Stimulated activated naive B cell treated with anti-CD40 and anti-IgM and Interleukin-4, amounts not matched to agents 10 μg/mL and 1 μg/mL and 100 μg/mL, for 72 hours (primary cell): ENCODE data around the gene GABBR2.
A peak's percentile ranks its signal among the peaks of the same experiment; 100 is the strongest.

Source experiments
- ATAC-seq, 2 donors: fragments of 150-1000 bp; cut with Tn5 transposase; replicated peaks; 2 replicates each; pipeline ENCODE4 v1.10.0; 2021; ENCODE audit warnings: moderate library complexity in 1 of 2
- DNase-seq: peaks from one replicate; pipeline ENCODE4 v3.0.0; 2021
- H3K27ac Mint-ChIP-seq: one replicate; pipeline ENCODE4 v1.8.0; 2022; ENCODE audit warnings: mild to moderate bottlenecking, mixed read lengths
- H3K27me3 Mint-ChIP-seq, 2 donors: one replicate each; pipeline ENCODE4 v1.8.0; 2022; ENCODE audit warnings: mixed read lengths in 2 of 2
- H3K36me3 Mint-ChIP-seq, 2 donors: one replicate each; pipeline ENCODE4 v1.8.0; 2022; ENCODE audit warnings: mixed read lengths in 2 of 2, mild to moderate bottlenecking in 1 of 2
- H3K4me1 Mint-ChIP-seq, 2 donors: one replicate each; pipeline ENCODE4 v1.8.0; 2022; ENCODE audit warnings: mixed read lengths in 2 of 2, mild to moderate bottlenecking in 1 of 2
- H3K4me3 Mint-ChIP-seq, 2 donors: one replicate each; pipeline ENCODE4 v1.8.0; 2022; ENCODE audit warnings: mild to moderate bottlenecking in 2 of 2, mixed read lengths in 2 of 2, moderate library complexity in 1 of 2
- H3K9me3 Mint-ChIP-seq, 2 donors: one replicate each; pipeline ENCODE4 v1.8.0; 2022; ENCODE audit warnings: mixed read lengths in 2 of 2, mild to moderate bottlenecking in 1 of 2

GABBR2 gene

DNA sequence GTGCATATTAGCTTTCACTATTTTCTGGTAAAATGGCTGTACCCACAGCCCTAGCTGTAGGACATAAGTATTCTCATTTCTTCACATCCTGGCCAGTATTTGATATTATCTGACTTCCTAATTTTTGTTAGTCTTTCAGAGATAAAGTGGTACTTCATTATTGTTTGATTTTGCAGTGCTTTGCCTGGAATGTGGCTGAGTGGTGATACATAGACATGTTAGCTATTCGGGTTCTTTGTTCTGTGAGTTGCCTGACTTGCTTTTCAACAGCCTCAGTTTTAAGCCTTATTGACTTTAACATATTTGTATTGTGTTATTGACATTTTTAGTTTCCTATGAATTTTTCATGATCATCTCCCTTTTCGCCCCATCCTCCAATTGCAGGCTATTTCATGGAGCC is 161.1 kb downstream of the GABBR2 start:
- Mint-ChIP-seq H3K4me1 (no peaks in the 10 kb centered on the region), H3K36me3 (no peaks in the 10 kb centered on the region), H3K9me3 (no peaks in the 10 kb centered on the region), H3K4me3 (no peak overlapping the region), H3K27me3 (peaks cover 7 to 10% of the 10 kb centered on the region in 2 donors), H3K27ac (no peak overlapping the region)
- ATAC-seq (no peak), DNase-seq (no peak)

DNA sequence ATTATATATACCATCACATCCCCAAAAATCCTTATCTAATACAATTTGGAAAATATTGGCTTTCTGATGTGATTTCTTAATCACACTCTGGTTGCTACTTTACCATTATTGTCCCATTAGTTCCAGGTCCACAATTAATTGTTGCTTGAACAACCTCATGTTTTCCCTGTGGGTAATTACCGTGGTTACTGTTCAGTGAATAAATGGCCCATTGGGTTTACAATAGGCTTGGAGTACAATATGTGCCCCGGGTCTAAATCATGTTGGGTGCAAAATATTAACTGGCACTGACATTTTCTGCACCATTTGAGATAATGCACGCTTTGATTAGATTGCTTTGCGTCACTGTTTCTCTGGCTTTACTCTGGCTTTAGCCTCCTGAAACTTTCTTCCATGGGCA is 163.7 kb downstream of the GABBR2 start:
- Mint-ChIP-seq H3K27ac (no peak overlapping the region), H3K4me1 (no peaks in the 10 kb centered on the region), H3K4me3 (no peak overlapping the region), H3K36me3 (no peaks in the 10 kb centered on the region), H3K27me3 (peaks cover 3 to 12% of the 10 kb centered on the region in 2 donors), H3K9me3 (no peaks in the 10 kb centered on the region)
- ATAC-seq (no peak), DNase-seq (no peak)

DNA sequence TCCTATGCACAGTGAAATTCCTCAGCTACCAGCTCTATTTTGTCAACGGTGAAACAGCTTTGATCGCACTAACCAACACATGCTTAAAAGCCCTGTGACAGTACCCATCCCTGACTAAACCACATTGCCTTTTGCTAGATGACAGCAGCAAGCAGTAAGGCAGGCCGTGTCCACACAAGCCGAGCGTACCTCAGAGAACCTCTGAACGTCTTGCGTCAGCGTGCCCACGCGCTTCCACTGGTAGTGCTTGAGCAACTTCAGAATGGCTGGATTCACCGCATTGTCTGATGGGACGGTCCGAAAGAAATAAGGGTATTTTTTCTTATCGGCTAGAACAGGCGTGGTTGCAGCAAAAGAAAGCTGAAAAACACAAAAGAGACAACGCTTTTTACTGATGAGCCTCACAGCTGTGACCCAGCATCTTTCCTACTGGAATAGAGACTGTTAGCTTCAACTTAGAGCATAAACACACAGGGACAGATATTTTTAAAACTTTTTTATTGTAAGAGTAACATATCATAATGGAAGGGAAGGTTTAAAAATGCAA is 167.0 kb downstream of the GABBR2 start:
- DNase-seq = no peak
- no peak for ATAC-seq
- no peaks in the 10 kb centered on the region for H3K36me3 Mint-ChIP-seq
- H3K27me3 Mint-ChIP-seq = peaks cover 6 to 12% of the 10 kb centered on the region in 2 donors
- H3K27ac Mint-ChIP-seq = no peak overlapping the region
- no peaks in the 10 kb centered on the region for H3K4me1 Mint-ChIP-seq
- H3K4me3 Mint-ChIP-seq = no peak overlapping the region
- no peaks in the 10 kb centered on the region for H3K9me3 Mint-ChIP-seq

DNA sequence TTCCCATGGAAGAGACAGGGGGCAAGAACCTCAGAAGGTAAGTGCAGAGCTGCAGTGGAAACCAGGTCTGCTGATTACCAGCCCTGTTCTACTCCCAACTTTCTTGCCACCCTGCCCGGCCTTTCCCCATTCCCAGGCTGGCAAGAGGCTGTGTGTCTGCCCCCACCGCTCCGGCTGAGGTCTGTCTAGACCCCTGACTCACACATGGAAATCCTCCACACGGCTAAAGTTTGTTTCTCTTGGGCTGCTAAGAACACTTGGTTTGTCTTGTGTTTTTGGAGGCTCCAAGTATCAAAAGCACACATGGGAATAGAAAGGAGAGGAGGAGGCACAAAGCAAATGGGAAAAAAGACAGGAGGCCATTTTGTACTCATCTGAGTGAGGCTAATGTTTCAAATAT is 168.3 kb downstream of the GABBR2 start:
- Mint-ChIP-seq H3K4me3 (no peak overlapping the region), H3K36me3 (no peaks in the 10 kb centered on the region), H3K4me1 (no peaks in the 10 kb centered on the region), H3K9me3 (no peaks in the 10 kb centered on the region), H3K27ac (no peak overlapping the region), H3K27me3 (peaks cover 12 to 13% of the 10 kb centered on the region in 2 donors)
- no peak for DNase-seq
- ATAC-seq = no peak

DNA sequence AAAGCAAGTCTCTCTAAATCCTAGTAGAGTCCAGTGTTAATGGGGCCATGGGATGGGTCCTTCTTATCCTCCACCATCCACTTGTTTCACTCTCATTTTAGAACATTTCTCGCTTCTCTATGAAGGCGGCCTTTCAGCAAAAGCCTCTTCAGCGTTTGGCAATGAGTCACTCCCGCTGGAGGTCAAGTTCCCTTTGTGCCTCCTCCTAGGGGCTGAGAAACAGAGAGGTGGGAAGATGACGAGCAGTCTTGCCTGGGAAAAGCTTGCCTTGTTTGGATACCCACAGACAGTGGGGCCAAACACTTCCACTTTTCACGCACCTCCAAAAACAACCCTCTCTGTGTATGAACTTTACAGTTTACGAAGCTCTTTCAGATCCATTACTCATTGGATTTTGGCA is 168.8 kb downstream of the GABBR2 start:
- Mint-ChIP-seq H3K36me3 (no peaks in the 10 kb centered on the region), H3K27ac (no peak overlapping the region), H3K9me3 (no peaks in the 10 kb centered on the region), H3K27me3 (peaks cover 12 to 13% of the 10 kb centered on the region in 2 donors), H3K4me1 (no peaks in the 10 kb centered on the region), H3K4me3 (no peak overlapping the region)
- ATAC-seq = no peak
- no peak for DNase-seq

DNA sequence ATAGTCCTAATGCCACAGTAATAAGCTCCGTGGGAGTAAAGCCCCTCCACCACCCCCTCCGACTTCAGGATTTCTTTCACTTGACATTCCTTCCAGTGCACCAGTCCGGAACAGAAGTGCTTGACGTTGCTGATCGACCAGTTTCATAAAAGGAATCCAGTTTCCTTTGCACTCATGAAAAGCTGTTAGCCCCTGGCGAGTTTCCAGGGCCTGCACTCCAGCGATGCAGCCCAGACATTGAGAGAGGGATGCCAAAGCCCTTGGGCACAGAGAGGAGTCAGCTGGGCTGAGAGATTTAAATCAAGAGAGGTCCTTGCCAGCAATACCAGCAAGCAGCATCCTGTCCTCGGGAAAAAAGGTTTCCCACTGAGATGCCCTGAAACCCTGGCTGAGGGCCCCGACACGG is 170.1 kb downstream of the GABBR2 start:
- DNase-seq = no peak
- Mint-ChIP-seq H3K27ac (no peak overlapping the region), H3K36me3 (no peaks in the 10 kb centered on the region), H3K4me3 (no peak overlapping the region), H3K9me3 (no peaks in the 10 kb centered on the region), H3K27me3 (peaks cover 7 to 11% of the 10 kb centered on the region in 2 donors), H3K4me1 (no peaks in the 10 kb centered on the region)
- ATAC-seq = no peak

DNA sequence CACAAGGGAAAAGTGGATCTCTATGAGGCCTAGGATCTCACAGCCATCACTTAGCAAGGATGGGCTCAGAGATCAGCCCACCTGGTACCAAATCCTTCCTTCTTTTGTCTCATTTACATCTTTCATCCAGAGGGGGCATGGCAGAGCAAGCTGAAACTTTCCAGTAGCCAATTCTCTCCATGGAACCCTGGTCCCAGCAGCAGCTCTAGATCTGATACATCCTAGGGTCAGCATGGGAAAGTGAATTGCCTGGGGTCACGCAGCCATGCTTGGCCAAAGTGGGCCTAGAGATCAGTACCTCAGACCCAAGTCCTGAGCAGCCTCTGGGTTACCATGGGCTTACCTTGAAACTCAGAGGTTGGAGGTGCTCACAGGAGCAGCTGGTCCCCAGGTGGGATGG is 170.5 kb downstream of the GABBR2 start:
- H3K27ac Mint-ChIP-seq = no peak overlapping the region
- DNase-seq (no peak), ATAC-seq (no peak)
- no peaks in the 10 kb centered on the region for H3K9me3 Mint-ChIP-seq
- H3K36me3 Mint-ChIP-seq = no peaks in the 10 kb centered on the region
- H3K27me3 Mint-ChIP-seq = peaks cover 11 to 14% of the 10 kb centered on the region in 2 donors
- no peak overlapping the region for H3K4me3 Mint-ChIP-seq
- H3K4me1 Mint-ChIP-seq = no peaks in the 10 kb centered on the region

DNA sequence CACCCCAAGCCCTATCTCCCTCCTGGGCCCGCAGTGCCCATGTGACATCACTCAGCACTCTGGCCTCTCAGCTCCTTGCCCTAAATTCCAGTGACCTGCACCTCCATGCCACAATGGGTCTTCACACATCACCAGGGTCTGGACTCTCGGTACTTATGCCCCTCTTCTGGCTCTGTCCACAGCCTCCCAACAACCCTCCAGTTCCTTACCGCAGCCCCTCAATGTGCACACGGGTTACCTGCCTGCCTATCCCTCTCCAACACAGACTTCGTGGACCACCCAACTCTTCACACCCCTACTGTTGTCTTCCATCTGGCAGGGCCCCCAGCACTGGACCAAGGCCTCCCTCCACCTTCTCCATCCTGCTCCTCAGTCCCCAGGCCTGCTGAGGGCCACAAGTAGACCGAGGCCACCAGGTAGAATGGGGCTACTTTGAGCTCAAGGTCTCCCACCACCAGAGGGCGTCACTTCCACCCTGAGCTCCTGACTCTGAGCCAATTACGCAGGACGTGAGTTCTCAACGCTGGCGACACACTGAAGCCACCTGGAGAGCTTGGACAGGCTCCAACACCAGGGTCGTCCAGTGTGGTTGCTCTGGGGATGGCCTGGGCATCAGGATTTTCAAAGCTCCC is 172.1 kb downstream of the GABBR2 start:
- Mint-ChIP-seq H3K36me3 (no peaks in the 10 kb centered on the region), H3K27ac (no peak overlapping the region), H3K9me3 (no peaks in the 10 kb centered on the region), H3K4me3 (no peak overlapping the region), H3K4me1 (no peaks in the 10 kb centered on the region), H3K27me3 (peaks cover 12 to 14% of the 10 kb centered on the region in 2 donors)
- DNase-seq = peak; percentile 5
- ATAC-seq = peak; percentile 47 to 52

DNA sequence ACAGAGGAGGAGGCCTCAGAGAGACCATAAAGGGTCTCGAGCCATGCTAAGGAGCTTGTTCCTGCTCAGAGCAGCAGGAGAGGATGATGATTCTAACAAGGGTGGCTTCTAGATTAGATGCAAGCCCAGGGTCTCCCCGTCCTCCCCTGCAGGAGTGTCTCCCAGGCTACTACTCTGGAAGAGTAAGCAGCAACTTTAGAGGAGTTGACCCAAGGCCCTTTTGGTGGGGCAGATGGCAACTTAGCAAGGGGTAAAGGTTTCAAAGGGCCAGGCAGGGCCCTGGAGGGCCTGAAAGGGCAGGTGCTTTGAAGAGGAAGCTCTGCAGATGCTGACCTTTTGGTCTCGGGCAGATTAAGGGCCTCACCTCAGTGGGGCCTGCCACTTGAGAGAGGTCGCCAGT is 174.9 kb downstream of the GABBR2 start:
- ATAC-seq = no peak
- no peak for DNase-seq
- Mint-ChIP-seq H3K9me3 (no peaks in the 10 kb centered on the region), H3K36me3 (no peaks in the 10 kb centered on the region), H3K4me3 (no peak overlapping the region), H3K27ac (no peak overlapping the region), H3K4me1 (no peaks in the 10 kb centered on the region), H3K27me3 (peaks cover 6 to 19% of the 10 kb centered on the region in 2 donors)

DNA sequence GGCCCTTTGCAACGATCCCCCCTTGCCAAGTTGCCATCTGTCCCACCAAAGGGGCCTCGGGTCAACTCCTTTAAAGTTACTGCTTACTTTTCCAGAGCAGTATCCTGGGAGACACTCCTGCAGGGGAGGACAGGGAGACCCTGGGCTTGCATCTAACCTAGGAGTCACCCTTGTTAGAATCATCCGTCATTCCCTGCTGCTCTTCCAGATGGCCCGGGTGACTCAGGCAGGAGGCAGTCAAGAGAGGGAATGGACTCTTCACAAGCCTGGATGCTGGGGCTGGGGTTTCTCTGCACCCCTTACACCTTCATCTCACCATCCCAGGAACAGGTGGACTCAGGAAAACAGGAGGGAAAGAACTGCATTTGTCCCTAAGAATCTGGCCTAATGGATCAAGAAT is 175.6 kb downstream of the GABBR2 start:
- Mint-ChIP-seq H3K27me3 (peaks cover 6 to 19% of the 10 kb centered on the region in 2 donors), H3K4me1 (no peaks in the 10 kb centered on the region), H3K27ac (no peak overlapping the region), H3K4me3 (no peak overlapping the region), H3K36me3 (no peaks in the 10 kb centered on the region), H3K9me3 (no peaks in the 10 kb centered on the region)
- no peak for DNase-seq
- no peak for ATAC-seq

DNA sequence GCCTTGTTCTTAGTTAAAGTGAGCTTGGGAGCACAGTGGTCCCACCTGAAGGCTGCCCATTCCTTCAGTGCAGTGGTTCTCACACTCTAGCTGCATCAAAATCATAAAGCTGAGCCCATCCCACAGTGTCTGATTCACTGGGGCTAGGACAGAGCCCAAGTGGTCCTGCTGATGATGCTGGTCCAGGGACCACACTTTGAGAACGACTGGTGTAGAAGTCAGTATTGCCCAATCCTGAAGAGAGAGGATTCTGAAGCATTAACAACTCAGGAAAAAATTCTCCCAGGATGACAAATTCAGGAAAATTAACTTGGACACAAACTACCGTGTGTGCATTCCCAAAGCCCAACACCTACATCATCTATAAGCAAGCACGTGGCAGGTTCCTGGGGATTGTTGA is 176.2 kb downstream of the GABBR2 start:
- no peak for DNase-seq
- H3K4me1 Mint-ChIP-seq = no peaks in the 10 kb centered on the region
- H3K27ac Mint-ChIP-seq = no peak overlapping the region
- no peak for ATAC-seq
- H3K4me3 Mint-ChIP-seq = no peak overlapping the region
- peaks cover 6 to 19% of the 10 kb centered on the region in 2 donors for H3K27me3 Mint-ChIP-seq
- H3K9me3 Mint-ChIP-seq = no peaks in the 10 kb centered on the region
- no peaks in the 10 kb centered on the region for H3K36me3 Mint-ChIP-seq

DNA sequence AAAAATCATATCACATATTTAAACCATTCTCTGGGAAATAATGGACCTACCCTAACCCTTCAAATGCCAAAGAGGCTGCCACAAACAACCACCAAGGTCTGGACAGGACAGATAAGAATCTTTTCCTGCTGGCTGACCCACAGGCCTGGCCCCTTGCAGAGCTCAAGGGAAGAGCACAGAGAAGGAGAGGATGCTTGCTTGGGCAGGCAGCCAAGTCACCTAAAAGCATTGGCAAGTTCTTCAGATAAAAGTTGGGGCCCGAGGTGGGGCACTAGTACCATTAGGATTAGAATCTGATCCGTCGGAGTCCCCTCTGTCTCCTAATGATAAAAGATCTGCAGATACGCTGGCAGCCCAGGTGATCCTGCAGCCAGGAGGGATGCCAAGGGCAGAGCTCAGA is 176.6 kb downstream of the GABBR2 start:
- H3K27me3 Mint-ChIP-seq = peaks cover 6 to 19% of the 10 kb centered on the region in 2 donors
- H3K4me3 Mint-ChIP-seq = no peak overlapping the region
- no peaks in the 10 kb centered on the region for H3K36me3 Mint-ChIP-seq
- no peak for ATAC-seq
- no peaks in the 10 kb centered on the region for H3K9me3 Mint-ChIP-seq
- no peak for DNase-seq
- no peaks in the 10 kb centered on the region for H3K4me1 Mint-ChIP-seq
- H3K27ac Mint-ChIP-seq = no peak overlapping the region

DNA sequence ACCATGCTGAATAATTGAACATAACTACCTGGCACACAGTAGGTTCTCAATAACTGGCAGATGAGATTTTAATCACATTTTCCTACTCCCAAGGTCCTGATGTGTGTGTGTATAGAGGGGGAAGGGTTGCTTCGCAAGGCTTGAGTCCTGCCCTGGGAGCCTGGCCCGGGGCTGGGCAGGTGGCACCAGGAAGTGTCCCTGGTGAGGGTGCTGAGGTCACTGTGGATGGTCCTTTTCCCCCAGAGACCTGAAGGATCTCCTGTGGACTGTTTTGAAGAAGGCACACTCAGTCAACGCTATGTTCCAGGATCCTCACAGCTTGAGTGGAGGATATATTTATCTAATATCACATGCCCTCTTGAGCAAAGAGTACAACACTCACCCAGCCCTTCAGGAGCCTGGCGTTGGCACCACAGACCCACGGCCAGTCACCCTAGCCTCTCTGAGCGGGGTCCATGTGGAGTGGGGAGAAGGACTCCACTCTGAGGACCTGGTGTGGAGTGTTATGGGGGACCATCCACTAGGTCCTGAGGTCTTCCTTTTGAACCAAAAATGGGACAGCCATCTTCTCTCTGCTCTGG is 177.8 kb downstream of the GABBR2 start:
- DNase-seq (no peak), ATAC-seq (no peak)
- no peaks in the 10 kb centered on the region for H3K4me1 Mint-ChIP-seq
- H3K27me3 Mint-ChIP-seq = peaks cover 12 to 18% of the 10 kb centered on the region in 2 donors
- H3K36me3 Mint-ChIP-seq = no peaks in the 10 kb centered on the region
- no peak overlapping the region for H3K27ac Mint-ChIP-seq
- peaks cover 3 to 4% of the 10 kb centered on the region in 2 donors for H3K9me3 Mint-ChIP-seq
- H3K4me3 Mint-ChIP-seq = no peak overlapping the region

DNA sequence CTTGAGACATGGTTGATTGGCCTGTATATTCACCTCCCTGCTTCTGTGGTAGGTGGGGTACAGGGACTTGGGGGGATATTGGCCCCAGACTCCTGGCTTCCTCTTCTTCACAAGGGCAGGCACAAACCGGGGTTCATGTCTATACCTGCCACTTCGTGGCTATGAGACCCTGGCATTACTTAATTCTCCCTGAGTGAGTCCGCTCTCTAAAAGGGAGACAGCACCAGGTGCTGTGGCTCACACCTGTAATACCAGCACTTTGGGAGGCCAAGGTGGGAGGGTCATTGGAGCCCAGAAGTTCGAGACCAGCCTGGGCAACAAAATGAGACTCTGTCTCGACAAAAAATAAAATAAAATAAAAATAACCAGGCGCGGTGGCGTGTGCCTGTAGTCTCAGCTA is 178.5 kb downstream of the GABBR2 start:
- H3K4me3 Mint-ChIP-seq = no peak overlapping the region
- no peaks in the 10 kb centered on the region for H3K4me1 Mint-ChIP-seq
- H3K27ac Mint-ChIP-seq = no peak overlapping the region
- H3K9me3 Mint-ChIP-seq = peaks cover 3 to 4% of the 10 kb centered on the region in 2 donors
- H3K27me3 Mint-ChIP-seq = peaks cover 16 to 18% of the 10 kb centered on the region in 2 donors
- ATAC-seq (no peak), DNase-seq (no peak)
- no peaks in the 10 kb centered on the region for H3K36me3 Mint-ChIP-seq

DNA sequence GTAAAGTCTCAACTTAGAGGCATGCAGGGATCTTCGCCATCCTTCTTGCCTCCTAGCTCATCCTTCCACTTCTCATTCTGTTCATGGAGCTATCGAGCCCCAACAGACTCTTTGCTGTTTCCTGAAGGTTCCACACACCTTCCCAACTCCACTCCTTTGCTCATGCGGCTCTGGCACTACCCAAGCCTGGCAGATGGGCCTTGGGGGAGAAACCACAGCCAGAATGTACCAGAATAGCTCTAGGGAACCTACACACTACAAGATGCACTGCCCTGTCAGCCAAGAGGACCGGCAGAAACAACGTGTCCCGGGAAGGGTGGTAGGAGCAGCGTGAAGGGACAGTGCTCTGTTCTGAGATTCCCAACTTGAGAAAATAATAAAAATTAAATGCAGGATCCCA is 178.9 kb downstream of the GABBR2 start:
- no peak overlapping the region for H3K4me3 Mint-ChIP-seq
- DNase-seq (no peak), ATAC-seq (no peak)
- peaks cover 16 to 22% of the 10 kb centered on the region in 2 donors for H3K27me3 Mint-ChIP-seq
- no peaks in the 10 kb centered on the region for H3K4me1 Mint-ChIP-seq
- H3K9me3 Mint-ChIP-seq = peaks cover 3 to 4% of the 10 kb centered on the region in 2 donors
- no peaks in the 10 kb centered on the region for H3K36me3 Mint-ChIP-seq
- no peak overlapping the region for H3K27ac Mint-ChIP-seq
